Suprapubic skin (tissue), 4 donors: Measurements from ENCODE around the gene RPS6KC1.

Source experiments
- EP300 ChIP-seq: sonication (generic); formaldehyde crosslinking; IDR thresholded peaks from one replicate; pipeline ENCODE4 v1.6.1; 2017; ENCODE audit warnings: antibody characterized with exemption
- POLR2A ChIP-seq, 2 donors: fragments of 450-650 bp; IDR thresholded peaks; one replicate each; pipeline ENCODE4 v1.6.1; 2017; ENCODE audit warnings: antibody characterized with exemption in 2 of 2, mild to moderate bottlenecking in 2 of 2, moderate library complexity in 2 of 2
- POLR2AphosphoS5 ChIP-seq, 3 donors: sonication (generic); formaldehyde crosslinking; IDR thresholded peaks; one replicate each; pipeline ENCODE4 v1.6.1; 2017; ENCODE audit warnings: antibody characterized with exemption in 3 of 3
- TF ChIP-seq, protein P1 (sequence below), 2 donors: fragments of 200-600 bp in 1 of 2; fragments of 450-650 bp in 1 of 2; sonication (generic) in 1 of 2; IDR thresholded peaks; one replicate each; pipeline ENCODE4 v1.5.1; 2016 to 2019; ENCODE audit warnings: antibody characterized with exemption in 2 of 2, mild to moderate bottlenecking in 1 of 2, moderate library complexity in 1 of 2

DNA sequence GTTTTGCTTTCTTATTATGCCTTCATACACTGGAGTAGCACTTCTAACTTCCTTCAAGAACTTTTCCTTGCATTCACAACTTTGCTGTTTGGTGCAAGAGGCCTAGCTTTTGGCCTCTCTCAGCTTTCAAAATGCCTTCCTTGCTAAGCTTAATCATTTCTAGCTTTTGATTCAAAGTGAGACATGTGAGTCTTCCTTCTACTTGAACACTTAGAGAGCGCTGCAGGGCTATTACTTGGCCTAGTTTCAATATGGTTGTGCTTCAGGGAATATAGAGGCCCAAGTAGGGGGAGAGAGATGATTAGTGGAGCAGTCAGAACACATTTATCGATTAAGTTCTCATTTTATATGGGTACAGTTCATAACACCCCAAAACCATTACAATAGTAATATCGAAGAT is 47.8 kb upstream of the RPS6KC1 start:
- TF ChIP-seq, protein P1, sequence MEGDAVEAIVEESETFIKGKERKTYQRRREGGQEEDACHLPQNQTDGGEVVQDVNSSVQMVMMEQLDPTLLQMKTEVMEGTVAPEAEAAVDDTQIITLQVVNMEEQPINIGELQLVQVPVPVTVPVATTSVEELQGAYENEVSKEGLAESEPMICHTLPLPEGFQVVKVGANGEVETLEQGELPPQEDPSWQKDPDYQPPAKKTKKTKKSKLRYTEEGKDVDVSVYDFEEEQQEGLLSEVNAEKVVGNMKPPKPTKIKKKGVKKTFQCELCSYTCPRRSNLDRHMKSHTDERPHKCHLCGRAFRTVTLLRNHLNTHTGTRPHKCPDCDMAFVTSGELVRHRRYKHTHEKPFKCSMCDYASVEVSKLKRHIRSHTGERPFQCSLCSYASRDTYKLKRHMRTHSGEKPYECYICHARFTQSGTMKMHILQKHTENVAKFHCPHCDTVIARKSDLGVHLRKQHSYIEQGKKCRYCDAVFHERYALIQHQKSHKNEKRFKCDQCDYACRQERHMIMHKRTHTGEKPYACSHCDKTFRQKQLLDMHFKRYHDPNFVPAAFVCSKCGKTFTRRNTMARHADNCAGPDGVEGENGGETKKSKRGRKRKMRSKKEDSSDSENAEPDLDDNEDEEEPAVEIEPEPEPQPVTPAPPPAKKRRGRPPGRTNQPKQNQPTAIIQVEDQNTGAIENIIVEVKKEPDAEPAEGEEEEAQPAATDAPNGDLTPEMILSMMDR (IDR thresholded peaks at IDR 0.05): no peak
- no peak for TF ChIP-seq POLR2A (IDR thresholded peaks at IDR 0.05)
- TF ChIP-seq EP300: no peak
- TF ChIP-seq POLR2AphosphoS5 (IDR thresholded peaks at IDR 0.05): no peak
